NCI-H1048 (cell line): Measurements from ENCODE around the gene TNFRSF13B.

Experiments used
- DNase-seq: peaks from one replicate; lab custom pipeline; 2025; lab: John Stamatoyannopoulos, UW

Gene TNFRSF13B

DNA sequence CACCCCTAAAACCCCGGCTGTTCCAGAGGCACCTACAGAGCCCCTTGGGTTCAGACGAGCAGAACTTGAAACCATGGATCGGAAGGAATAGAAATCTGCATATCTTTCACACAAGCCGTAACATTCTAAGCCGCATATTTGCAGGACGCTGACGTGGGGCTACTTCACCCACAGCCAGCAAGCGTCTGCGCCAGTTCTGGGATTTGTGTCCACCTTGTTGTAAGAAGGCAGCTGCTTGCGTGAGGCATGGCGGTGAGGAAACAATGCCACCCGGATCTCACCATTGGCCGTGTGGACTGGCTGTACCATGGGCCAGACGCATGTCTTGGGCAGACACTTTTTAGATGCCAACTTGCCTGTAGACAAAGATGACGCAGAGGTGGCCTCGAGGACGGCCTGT is 34.5 kb downstream of the TNFRSF13B start:
- no peak for DNase-seq

DNA sequence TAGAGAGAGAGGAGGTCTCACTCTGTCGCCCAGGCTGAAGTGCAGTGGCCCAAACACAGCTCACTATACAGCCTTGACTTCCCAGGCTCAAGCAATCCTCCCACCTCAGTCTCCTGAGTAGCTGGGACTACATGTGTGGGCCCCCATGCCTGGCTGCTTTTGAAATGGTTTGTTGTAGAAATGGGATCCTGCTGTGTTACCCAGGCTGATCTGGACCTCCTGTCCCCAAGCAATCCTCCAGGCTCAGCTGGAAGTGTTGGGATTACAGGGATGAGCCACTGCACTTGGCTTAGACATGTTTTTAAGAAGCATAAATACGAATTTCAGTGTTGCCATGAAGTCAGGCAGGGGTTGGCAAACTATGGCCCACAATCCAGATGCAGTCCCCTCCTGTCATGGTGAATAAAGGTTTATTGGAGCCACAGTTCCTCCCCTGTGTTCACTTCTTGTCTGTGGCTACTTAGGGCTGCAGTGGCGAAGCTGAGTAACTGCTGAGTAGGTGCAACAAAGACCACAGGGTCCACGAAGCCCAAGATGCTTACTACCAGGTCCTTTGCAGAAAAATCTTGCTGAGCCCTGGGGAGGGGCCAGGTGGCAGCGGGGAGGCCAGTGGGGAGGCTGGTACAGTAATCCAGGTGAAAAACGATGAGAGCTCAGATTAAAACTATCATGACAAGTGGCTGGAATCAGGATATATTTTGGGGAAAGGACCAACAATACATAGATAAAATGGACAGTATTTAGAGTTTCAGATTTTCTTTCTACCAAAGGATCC is 35.2 kb downstream of the TNFRSF13B start:
- DNase-seq: no peak

GRCh38 chr17:16935786-16936185 is 36.1 kb downstream of the TNFRSF13B start:
- DNase-seq: no peak

GRCh38 chr17:16935241-16935663 is 36.7 kb downstream of the TNFRSF13B start:
- no peak for DNase-seq

GRCh38 chr17:16934836-16935235 is 37.1 kb downstream of the TNFRSF13B start:
- DNase-seq: no peak

GRCh38 chr17:16934133-16934795 is 37.7 kb downstream of the TNFRSF13B start:
- DNase-seq: no peak

DNA sequence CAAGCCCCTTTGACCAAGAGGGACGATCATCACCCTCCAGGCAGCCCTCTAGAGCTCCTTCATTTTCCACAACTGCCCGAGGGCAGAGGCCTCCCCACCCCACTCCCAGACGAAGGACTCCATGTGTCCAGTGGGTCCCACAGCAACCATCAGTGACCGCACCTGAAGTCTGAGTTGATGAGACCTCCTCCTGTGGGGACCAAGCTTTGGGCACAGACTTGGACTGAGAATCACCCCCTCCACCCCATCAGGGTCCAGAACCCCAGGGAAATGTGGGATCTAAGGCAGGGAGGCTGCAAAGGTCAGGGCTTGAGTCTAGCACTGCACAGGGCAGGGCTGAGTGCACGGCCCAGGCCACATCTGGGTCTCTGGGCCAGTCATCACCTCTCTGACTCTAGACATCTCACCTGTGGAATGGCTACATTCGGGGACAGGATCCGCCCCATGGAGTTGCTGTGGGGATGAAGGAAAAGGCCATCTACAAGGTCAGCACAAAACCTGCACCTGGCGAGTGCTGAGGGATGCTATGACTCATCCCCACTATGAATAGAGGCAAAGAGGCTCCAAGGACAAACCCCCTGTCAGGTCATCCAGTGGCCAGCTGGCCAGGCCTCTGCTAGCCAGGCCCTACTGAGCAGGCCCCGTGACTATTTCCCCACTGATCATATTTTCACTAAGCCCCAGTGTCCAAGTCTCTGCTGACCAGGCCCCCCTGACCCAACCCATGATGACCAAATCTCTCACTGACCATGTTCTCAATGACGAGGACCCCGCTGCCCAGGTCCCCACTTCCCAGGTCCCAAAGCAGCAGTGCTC is 38.4 kb downstream of the TNFRSF13B start:
- DNase-seq: no peak

GRCh38 chr17:16932611-16933010 is 39.3 kb downstream of the TNFRSF13B start:
- no peak for DNase-seq

DNA sequence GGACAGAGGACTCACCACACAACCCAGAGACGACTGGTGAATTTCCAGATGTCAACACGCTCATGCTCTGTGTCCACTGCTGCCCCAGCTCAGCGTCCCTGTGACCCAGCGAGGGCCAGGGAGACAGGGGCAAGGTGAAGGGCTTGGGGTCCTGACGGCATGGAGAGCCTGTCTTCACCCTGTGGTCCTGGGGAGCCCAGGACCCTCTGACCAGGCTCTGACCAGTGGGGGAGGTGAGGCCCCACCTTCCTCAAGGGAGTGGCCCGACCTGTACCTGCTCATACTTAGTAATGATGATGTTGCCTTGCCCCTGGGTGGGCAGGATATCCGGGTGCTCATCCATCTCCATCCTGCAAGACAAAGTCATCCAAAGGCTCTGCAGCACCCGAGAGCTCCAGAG is 39.8 kb downstream of the TNFRSF13B start:
- DNase-seq: no peak

DNA sequence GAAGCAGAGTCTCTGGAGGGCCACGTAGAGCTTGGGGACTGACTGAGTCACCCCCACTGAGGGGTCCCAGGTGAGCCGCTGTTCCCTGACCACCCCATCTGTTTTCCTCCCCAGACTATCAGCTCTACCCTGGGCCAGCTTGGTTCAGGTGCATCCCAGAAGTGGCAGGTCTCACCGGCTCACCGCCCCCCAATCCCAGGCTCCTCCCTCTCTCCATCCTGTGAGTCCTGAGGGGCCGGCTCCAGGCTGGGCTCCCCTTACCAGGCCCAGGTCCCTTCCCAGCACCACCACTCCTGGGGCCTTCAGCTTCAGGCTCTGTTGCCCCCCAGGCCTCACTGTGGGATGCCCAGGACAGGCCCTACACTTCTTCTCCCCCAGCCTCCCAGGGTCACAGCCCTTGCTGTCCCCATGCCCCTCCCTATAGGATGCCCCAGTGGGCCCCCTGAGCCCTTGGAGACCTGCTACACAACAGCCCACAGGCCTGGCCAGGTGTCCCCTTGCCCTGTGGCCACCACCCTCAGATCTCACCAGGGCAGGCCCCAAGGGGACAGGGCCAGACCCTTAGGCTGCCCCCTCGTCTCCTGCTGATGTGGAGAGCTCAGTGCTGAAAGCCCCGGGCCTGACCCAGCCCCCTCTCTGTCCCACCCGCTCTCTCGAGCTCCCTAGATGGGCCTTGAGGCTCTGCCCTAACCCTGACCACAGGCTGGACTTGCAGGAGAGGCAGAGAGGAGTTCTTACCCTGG is 40.4 kb downstream of the TNFRSF13B start:
- no peak for DNase-seq

- DNase-seq: no peak
These were observed 41.2 kb downstream of the TNFRSF13B start for GRCh38 chr17:16930571-16931317.

DNA sequence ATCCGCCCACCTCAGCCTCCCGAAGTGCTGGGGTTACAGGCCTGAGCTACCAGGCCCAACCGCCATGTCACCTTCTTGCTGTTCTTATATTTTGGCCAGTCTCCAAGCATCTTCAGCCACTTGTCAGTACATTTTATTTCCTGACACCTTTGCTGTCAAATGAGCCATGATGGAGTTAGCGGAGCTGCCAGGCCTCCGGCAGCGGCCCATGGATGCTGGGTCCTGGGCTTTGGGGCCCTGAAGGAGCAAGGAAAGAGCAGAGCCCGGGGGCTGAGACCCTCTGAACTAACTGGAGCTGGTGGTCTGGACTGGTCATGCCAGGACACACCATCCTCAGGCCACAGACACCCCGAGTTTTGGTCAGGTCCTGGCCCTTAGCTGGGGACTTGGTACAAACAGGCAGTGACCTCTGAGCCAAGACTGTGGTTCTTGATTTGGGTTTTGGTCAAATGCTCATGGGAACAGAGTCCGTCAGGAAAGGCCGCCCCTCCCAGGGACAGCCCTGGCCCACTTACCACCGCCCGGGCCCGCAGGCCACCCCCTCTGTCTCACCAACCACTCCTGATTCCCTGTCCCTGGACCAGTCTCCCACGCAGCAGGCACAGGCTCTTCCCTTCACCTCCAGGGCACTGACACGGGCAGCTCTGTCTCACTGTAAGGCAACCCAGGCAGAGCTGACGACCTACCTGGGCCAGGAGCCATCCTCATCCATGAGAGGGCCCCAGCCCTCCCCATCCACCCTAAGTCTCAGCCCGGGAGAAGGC is 42.0 kb downstream of the TNFRSF13B start:
- DNase-seq: no peak

GRCh38 chr17:16929035-16929680 is 42.8 kb downstream of the TNFRSF13B start:
- DNase-seq: no peak

- DNase-seq: no peak
These were observed 43.4 kb downstream of the TNFRSF13B start for GRCh38 chr17:16928406-16929034.

- DNase-seq: no peak
These were observed 44.1 kb downstream of the TNFRSF13B start for GRCh38 chr17:16927641-16928321.

- DNase-seq: no peak
These were observed 45.1 kb downstream of the TNFRSF13B start for GRCh38 chr17:16926571-16927451.

DNA sequence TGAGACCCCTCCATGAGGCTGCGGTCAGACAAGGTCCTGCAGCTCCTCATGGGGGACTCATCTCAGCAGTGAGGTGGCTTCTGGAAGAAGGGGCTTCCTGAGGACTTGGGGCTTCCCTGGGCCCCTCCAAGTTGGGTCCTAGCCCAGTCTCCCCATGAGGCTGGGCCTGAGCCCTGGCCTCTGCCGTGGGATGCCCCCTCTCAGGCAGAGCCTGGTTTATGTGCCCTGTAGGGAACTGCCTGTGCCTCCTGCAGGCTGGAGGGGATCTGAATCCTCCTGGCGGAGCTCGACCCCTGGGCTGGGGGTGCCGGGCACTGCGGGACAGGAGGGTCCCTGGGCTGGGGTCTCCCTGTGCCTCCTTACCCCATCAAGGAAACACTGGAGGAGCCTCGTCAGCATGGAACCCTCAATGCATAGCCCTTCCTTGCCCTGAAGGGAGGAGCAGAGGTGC is 45.8 kb downstream of the TNFRSF13B start:
- DNase-seq: no peak
